Measurements from ENCODE around the gene ARL5A. TPM values are rescaled to one million over a fixed set of nuclear protein-coding genes. Genes with fewer than 3 reads are reported as not detected.
A peak's percentile ranks its signal among the peaks of the same experiment; 100 is the strongest.

Gene ARL5A
- polyA plus RNA-seq, 4 donors = 37.2 to 49.4 (median 45.5) TPM

- DNase-seq (ENCODE audit: low read depth in 4 of 4, low spot score in 3 of 4) = no peak
Measured at GRCh38 chr2:151841047-151841424, 12.8 kb upstream of the ARL5A start.

GRCh38 chr2:151840216-151841046 lies 12.2 kb upstream of the ARL5A start:
- DNase-seq (ENCODE audit: low read depth in 4 of 4, low spot score in 3 of 4) = no peak

- DNase-seq (ENCODE audit: low read depth in 4 of 4, low spot score in 3 of 4) = no peak
Measured at GRCh38 chr2:151837926-151838325, 9.7 kb upstream of the ARL5A start.

- no peak for DNase-seq (ENCODE audit: low read depth in 4 of 4, low spot score in 3 of 4)
Measured at GRCh38 chr2:151833984-151834383, 5.8 kb upstream of the ARL5A start.

- DNase-seq (ENCODE audit: low read depth in 4 of 4, low spot score in 3 of 4) = no peak
Measured at GRCh38 chr2:151830961-151831360, 2.7 kb upstream of the ARL5A start.

GRCh38 chr2:151828890-151829324 lies 686 bp upstream of the ARL5A start:
- no peak for DNase-seq (ENCODE audit: low read depth in 4 of 4, low spot score in 3 of 4)

- peak in 1 of 4 donors; percentile 28 for DNase-seq (ENCODE audit: low read depth in 4 of 4, low spot score in 3 of 4)
Measured at GRCh38 chr2:151827564-151828142, 568 bp downstream of the ARL5A start.

DNA sequence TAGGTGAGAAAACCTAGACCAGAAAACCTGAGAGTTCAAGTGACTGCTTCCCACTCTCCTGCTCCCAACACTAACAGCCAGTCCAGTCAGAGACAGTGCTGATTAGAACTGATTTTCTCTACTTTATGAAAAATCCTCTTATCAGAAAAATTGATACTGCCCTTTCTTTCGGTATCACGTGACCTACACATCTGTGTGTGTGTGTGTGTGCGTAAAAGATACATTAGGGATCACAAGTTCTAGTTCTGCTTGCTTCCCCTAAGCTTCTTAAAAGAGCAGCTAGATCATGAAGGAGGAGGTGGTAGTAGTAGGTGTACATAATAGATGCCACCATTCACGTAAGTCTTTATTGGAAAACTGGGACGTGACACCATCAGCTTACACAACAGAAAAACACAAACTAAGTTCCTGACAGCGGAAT lies 1.5 kb downstream of the ARL5A start:
- DNase-seq (ENCODE audit: low read depth in 4 of 4, low spot score in 3 of 4) = no peak

DNA sequence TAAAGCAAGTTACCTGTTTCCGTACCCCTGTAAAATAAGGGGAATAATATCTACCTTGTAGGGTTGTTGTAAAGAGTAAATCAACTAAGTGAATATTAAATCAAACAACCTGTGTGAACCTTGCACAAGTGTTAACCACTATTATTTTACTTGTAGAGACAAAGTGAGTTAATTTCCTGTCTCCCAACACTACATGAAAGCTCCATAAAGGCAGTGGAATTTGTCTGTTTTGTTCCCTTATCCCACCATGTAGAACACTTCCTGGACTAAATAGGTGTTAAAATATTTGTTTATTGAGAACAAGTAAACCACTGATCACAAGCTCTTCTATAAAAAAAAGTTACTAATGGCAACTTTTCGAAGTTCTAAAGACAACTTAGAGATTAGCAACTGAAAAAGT lies 3.3 kb downstream of the ARL5A start:
- no peak for DNase-seq (ENCODE audit: low read depth in 4 of 4, low spot score in 3 of 4)

DNA sequence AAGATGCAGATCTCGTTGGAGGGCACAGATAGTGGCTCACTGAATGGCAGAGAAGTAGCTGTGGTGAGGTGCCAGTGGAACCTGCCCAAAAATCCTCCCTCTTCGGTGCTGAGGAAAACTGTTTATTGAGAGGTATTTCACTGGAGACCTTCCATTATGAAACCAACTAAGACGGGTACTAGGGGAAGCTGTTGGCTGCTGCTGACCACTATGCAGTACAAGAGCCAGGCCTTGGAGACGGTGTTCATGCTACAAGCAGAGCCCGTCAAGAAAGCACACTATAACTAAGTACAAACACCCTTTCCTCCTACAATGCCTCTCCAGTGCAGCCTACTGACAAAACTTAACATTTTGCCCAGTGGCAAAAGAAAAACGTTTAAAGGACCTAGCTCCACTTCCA lies 4.6 kb downstream of the ARL5A start:
- DNase-seq (ENCODE audit: low read depth in 4 of 4, low spot score in 3 of 4) = no peak

- DNase-seq (ENCODE audit: low read depth in 4 of 4, low spot score in 3 of 4) = no peak
Measured at GRCh38 chr2:151819920-151820319, 8.3 kb downstream of the ARL5A start.

- DNase-seq (ENCODE audit: low read depth in 4 of 4, low spot score in 3 of 4) = no peak
Measured at GRCh38 chr2:151817929-151818328, 10.3 kb downstream of the ARL5A start.

- DNase-seq (ENCODE audit: low read depth in 4 of 4, low spot score in 3 of 4) = no peak
Measured at GRCh38 chr2:151816843-151817242, 11.4 kb downstream of the ARL5A start.

GRCh38 chr2:151815821-151816489 lies 12.3 kb downstream of the ARL5A start:
- DNase-seq (ENCODE audit: low read depth in 4 of 4, low spot score in 3 of 4) = no peak

DNA sequence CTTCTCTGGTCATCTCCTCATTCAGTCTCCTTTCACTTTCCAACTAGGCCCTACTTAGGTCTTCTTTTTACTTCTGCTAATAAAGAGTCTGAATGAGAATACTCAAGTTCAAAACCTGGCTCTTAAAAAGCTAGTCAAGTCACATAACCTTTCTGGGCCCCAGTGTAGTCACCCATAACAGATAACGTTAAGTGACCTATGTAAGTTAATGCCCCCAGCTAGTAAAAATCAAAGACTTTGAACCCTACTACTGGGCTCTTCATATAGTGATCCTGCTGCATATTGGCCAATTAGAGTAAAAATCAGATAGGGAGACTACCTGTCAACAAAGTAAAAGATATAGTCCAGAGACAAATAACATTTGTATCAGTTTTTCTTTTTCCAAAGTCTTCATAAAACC lies 17.7 kb downstream of the ARL5A start:
- no peak for DNase-seq (ENCODE audit: low read depth in 4 of 4, low spot score in 3 of 4)

DNA sequence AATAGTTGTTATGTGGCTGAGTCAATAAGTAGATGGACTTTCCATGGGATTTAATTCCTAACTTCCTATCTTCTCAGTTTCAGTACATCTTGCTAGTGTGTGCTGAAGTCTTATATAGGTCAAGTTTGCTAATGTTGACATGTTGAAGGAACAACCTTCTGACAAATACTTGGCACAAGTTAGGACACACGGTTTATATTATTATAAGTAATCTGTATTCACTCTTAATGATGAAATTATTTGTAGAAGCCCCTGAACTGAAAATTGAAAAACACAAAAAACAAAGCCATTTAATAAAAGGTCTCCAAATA lies 19.2 kb downstream of the ARL5A start:
- no peak for DNase-seq (ENCODE audit: low read depth in 4 of 4, low spot score in 3 of 4)

DNA sequence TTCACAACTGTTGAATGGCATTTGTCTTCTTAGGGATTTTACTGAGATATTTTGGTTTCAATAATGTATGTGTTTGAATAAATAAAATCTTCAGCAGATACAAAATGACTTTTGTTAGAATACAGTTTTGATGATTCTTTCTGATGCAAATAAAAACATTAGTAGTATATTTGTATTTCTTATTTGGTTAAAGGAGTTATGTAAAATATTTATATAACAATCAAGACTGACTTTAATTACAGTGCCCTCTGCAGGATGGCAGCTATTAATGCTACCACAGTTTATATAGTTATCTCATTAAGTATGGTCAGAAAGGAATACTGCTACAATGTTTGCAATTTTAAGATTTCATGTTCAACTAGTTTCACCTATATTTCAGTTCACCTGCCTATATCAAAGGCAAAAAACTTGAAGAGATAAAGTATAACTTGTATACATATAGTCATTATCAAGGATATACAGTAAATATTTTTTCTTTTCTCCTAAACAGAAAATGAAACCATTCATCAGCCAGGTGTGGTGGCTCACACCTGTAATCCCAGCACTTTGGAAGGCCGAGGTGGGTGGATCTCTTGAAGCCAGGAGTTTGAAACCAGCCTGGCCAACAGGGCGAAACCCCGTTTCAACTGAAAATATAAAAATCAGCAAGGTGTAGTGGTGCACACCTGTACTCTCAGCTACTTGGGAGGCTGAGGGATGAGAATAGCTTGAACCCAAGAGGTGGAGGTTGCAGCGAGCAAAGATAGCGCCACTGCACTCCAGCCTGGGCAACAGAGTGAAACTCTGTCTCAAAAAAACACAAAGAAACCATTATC lies 19.8 kb downstream of the ARL5A start:
- DNase-seq (ENCODE audit: low read depth in 4 of 4, low spot score in 3 of 4) = no peak

GRCh38 chr2:151805961-151806360 lies 22.3 kb downstream of the ARL5A start:
- no peak for DNase-seq (ENCODE audit: low read depth in 4 of 4, low spot score in 3 of 4)

DNA sequence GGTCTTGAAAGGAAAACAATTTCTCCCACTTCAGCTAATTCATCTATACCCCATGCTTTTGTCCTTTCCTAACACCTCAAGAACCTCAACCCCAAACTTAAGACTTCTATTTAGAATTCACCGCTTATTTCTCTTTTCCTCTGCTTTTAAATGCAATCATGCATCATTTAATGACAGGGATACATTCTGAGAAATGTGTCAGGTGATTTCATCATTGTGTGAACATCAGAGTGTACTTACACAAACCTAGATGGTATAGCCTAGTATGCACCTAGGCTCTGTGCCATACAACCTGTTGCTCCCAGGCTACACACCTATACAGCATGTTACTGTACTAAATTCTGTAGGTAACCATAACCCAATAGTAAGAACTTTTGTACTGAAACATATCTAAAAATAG lies 22.9 kb downstream of the ARL5A start:
- DNase-seq (ENCODE audit: low read depth in 4 of 4, low spot score in 3 of 4) = no peak

- DNase-seq (ENCODE audit: low read depth in 4 of 4, low spot score in 3 of 4) = no peak
Measured at GRCh38 chr2:151803811-151804210, 24.4 kb downstream of the ARL5A start.

GRCh38 chr2:151802315-151802714 lies 25.9 kb downstream of the ARL5A start:
- no peak for DNase-seq (ENCODE audit: low read depth in 4 of 4, low spot score in 3 of 4)

Measured in right renal pelvis (tissue), 4 donors.